Measurements from ENCODE around the gene RPTOR.

GRCh38 chr17:80633207-80633606 is 88.6 kb downstream of the RPTOR start:
- TF ChIP-seq EZH2 (IDR thresholded peaks at IDR 0.05; ENCODE audit: insufficient read depth, poor library complexity, severe bottlenecking): no peak
- no peak for TF ChIP-seq EZH2phosphoT487 (IDR thresholded peaks at IDR 0.05; ENCODE audit: insufficient read depth, low read depth)
